Activated T-cell treated with anti-CD3 and anti-CD28 coated beads for 48 hours (primary cell): ENCODE data around the gene ALDOA.
"Not testable (repeated sequence)": the region's sequence is repeated elsewhere in the genome, so short reads cannot be mapped to it uniquely, and the experiment has no call there.

Experiments
- DNase-seq: peaks from one replicate; pipeline ENCODE4 v3.0.0-alpha.2; 2020; ENCODE audit warnings: low read depth

Gene ALDOA

GRCh38 chr16:30065102-30065942 is at the start of gene ALDOA:
Gene ALDOA, plus strand, starts transcription at chr16:30065760. Its CDS starts 1,138 bp downstream, at chr16:30066898.
- peak; percentile 97 for DNase-seq

- DNase-seq: no peak
Observed at GRCh38 chr16:30016555-30017276, 48.8 kb upstream of the ALDOA start.

GRCh38 chr16:30017277-30017656 is 48.3 kb upstream of the ALDOA start:
- DNase-seq: no peak

- not testable (repeated sequence) for DNase-seq
Observed at GRCh38 chr16:30017937-30018336, 47.6 kb upstream of the ALDOA start.

- DNase-seq: no peak
Observed at GRCh38 chr16:30018731-30019158, 46.8 kb upstream of the ALDOA start.

- no peak for DNase-seq
Observed at GRCh38 chr16:30022887-30023286, 42.7 kb upstream of the ALDOA start, which contains the start of gene C16orf92. Gene C16orf92, plus strand, starts transcription at chr16:30023198. Its CDS starts 143 bp downstream, at chr16:30023341.

- no peak for DNase-seq
Observed at GRCh38 chr16:30023586-30023985, 42.0 kb upstream of the ALDOA start.

- DNase-seq: no peak
Observed at GRCh38 chr16:30024451-30024850, 41.1 kb upstream of the ALDOA start.

- DNase-seq: no peak
Observed at GRCh38 chr16:30025156-30025555, 40.4 kb upstream of the ALDOA start.

- DNase-seq: no peak
Observed at GRCh38 chr16:30025574-30025973, 40.0 kb upstream of the ALDOA start.

- no peak for DNase-seq
Observed at GRCh38 chr16:30026449-30026848, 39.1 kb upstream of the ALDOA start.

GRCh38 chr16:30027588-30028437 is 37.7 kb upstream of the ALDOA start:
- DNase-seq: no peak

GRCh38 chr16:30028438-30029076 is 37.0 kb upstream of the ALDOA start:
- DNase-seq: no peak

- no peak for DNase-seq
Observed at GRCh38 chr16:30030011-30030685, 35.4 kb upstream of the ALDOA start.

GRCh38 chr16:30030841-30031413 is 34.6 kb upstream of the ALDOA start, which contains the start of gene TLCD3B:
Gene TLCD3B, minus strand, starts transcription at chr16:30031271. Its CDS starts 744 bp downstream, at chr16:30030527.
- DNase-seq: no peak

GRCh38 chr16:30031477-30031918 is 34.1 kb upstream of the ALDOA start:
- no peak for DNase-seq

GRCh38 chr16:30032083-30032819 is 33.3 kb upstream of the ALDOA start:
- peak; percentile 58 for DNase-seq

GRCh38 chr16:30033270-30033669 is 32.3 kb upstream of the ALDOA start:
- no peak for DNase-seq

GRCh38 chr16:30040221-30040620 is 25.3 kb upstream of the ALDOA start:
- DNase-seq: no peak

GRCh38 chr16:30040690-30041089 is 24.9 kb upstream of the ALDOA start:
- DNase-seq: not testable (repeated sequence)
